ENCODE data around the gene RIPK1.

GRCh38 chr6:3128356-3129108, 60.2 kb downstream of the RIPK1 start:
- TF ChIP-seq EZH2 (IDR thresholded peaks at IDR 0.05; ENCODE audit: borderline replicate concordance, low read depth, low read length, severe bottlenecking): no peak
- TF ChIP-seq CTCF (IDR thresholded peaks at IDR 0.05; ENCODE audit: extremely low read depth in 1 of 2, insufficient read depth in 1 of 2, low read depth in 1 of 2, low read length in 2 of 2): no peak
- TF ChIP-seq JUN (IDR thresholded peaks at IDR 0.05; ENCODE audit: borderline replicate concordance, insufficient read depth, insufficient read length, low read depth): no peak
- TF ChIP-seq MAX (IDR thresholded peaks at IDR 0.05; ENCODE audit: insufficient read depth, insufficient read length): no peak
- TF ChIP-seq POLR2A (IDR thresholded peaks at IDR 0.05; ENCODE audit: low read depth, low read length): no peak
- no peak for TF ChIP-seq MYC (IDR thresholded peaks at IDR 0.05; ENCODE audit: low read depth, low read length)
- TF ChIP-seq POLR2AphosphoS5 (IDR thresholded peaks at IDR 0.05; ENCODE audit: insufficient read depth, low read depth, low read length): no peak
- no peak for TF ChIP-seq GATA2 (IDR thresholded peaks at IDR 0.05; ENCODE audit: insufficient read depth, insufficient read length, low read depth, low read length)
